ENCODE results near the gene RAB3C. TPM values are rescaled to one million over a fixed set of nuclear protein-coding genes. Genes with fewer than 3 reads are reported as not detected.
"Not testable (repeated sequence)": the region's sequence is repeated elsewhere in the genome, so short reads cannot be mapped to it uniquely, and the experiment has no call there.

The RAB3C gene
- total RNA-seq, 4 donors from 2014 or later: 1.1 to 2.7 (median 1.2) TPM; not detected in 1

DNA sequence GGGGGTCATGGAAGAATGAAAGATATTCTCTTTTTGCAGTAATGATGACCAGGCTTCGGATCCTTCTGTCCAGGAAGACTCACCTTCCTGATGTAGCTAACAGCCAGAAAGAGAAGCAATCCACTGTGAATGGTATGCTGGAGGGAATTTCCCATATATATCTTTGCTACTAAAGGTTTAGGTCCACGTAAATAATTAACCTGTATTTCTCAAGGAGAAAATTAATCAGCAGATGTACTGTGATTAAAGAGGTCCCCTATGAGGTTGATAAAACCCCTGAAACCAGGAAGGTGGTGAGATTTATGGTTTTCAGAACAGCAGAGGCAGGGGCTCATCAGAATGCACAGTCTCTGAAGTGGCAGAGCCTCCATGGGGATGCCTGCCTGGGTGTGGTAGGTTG, 11.4 kb upstream of the RAB3C start:
- no peaks in the 10 kb centered on the region for H3K4me1 ChIP-seq
- no peaks in the 10 kb centered on the region for H3K27me3 ChIP-seq
- no peak overlapping the region for H3K27ac ChIP-seq
- no peaks in the 10 kb centered on the region for H3K36me3 ChIP-seq
- TF ChIP-seq CTCF (IDR thresholded peaks at IDR 0.05) (no peak), POLR2A (IDR thresholded peaks at IDR 0.05) (no peak)
- no peak overlapping the region for H3K4me3 ChIP-seq
- no peak for DNase-seq
- no peaks in the 10 kb centered on the region for H3K9me3 ChIP-seq

GRCh38 chr5:58572973-58573372, 9.9 kb upstream of the RAB3C start:
- not testable (repeated sequence) for H3K36me3 ChIP-seq, DNase-seq, H3K27me3 ChIP-seq, H3K4me3 ChIP-seq, H3K27ac ChIP-seq, H3K4me1 ChIP-seq, H3K9me3 ChIP-seq

DNA sequence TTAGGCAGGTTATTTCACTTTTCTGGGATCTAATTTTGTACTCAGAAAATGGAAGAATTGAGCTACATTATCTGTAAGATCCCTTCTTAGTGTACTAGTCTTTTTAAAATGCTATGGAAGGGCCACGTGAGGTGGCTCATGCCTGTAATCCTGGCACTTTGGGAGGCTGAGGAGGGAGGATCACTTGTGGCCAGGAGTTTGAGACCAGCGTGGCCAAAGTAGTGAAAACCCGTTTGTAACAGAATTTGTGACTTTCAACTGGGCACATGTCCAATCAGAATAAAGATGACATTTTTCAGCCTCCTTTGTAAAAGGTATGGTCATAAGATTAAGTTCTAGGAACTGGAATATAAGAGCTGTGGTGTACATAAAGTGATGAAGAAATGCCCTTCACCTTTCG, 3.1 kb upstream of the RAB3C start:
- no peaks in the 10 kb centered on the region for H3K27me3 ChIP-seq

GRCh38 chr5:58582019-58582802, 664 bp upstream of the RAB3C start:
- Histone ChIP-seq H3K9me3 (no peaks in the 10 kb centered on the region), H3K36me3 (no peaks in the 10 kb centered on the region), H3K27ac (no peak overlapping the region), H3K4me1 (peaks cover 0 to 11% (median 2%) of the 10 kb centered on the region in 4 donors), H3K4me3 (peak overlapping the region; percentile 48 to 60 (median 48)), H3K27me3 (no peaks in the 10 kb centered on the region)
- no peak for TF ChIP-seq POLR2A (IDR thresholded peaks at IDR 0.05)
- TF ChIP-seq CTCF (IDR thresholded peaks at IDR 0.05): no peak
- no peak for DNase-seq

More for the DNA sequence above, 3.1 kb upstream of the RAB3C start:
- TF ChIP-seq POLR2A (IDR thresholded peaks at IDR 0.05) (no peak), CTCF (IDR thresholded peaks at IDR 0.05) (no peak)
- H3K27ac ChIP-seq: no peak overlapping the region
- peaks cover 0 to 11% (median 2%) of the 10 kb centered on the region in 4 donors for H3K4me1 ChIP-seq
- H3K9me3 ChIP-seq: no peaks in the 10 kb centered on the region
- DNase-seq: no peak
- no peak overlapping the region for H3K4me3 ChIP-seq
- no peaks in the 10 kb centered on the region for H3K36me3 ChIP-seq

DNA sequence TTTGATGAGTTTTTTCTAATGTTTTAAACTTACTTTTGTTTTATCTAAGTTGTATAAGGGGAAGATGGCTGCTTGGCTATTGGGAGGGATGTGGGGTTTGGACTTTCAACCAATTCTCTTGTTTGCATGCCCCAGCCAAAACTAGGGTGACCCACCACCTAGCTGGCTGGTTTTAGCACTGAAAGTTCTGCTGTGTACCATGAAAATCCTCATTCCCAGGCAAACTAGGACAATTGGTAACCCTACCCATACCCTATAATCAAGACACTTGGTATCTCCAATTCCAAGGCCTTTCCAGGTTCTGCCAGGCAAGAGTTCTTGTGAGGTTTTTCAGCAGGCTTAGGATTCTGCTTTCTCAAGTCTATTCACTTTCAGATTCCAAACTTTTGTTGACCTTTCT, 13.1 kb downstream of the RAB3C start:
- TF ChIP-seq CTCF (IDR thresholded peaks at IDR 0.05) (no peak), POLR2A (IDR thresholded peaks at IDR 0.05) (no peak)
- H3K9me3 ChIP-seq: no peaks in the 10 kb centered on the region
- DNase-seq: no peak
- H3K36me3 ChIP-seq: no peaks in the 10 kb centered on the region
- H3K27me3 ChIP-seq: no peaks in the 10 kb centered on the region
- H3K4me1 ChIP-seq: no peaks in the 10 kb centered on the region
- no peak overlapping the region for H3K27ac ChIP-seq
- no peak overlapping the region for H3K4me3 ChIP-seq

GRCh38 chr5:58598440-58598839, 15.6 kb downstream of the RAB3C start:
- H3K4me1 ChIP-seq: no peaks in the 10 kb centered on the region
- no peak overlapping the region for H3K4me3 ChIP-seq
- no peak for TF ChIP-seq CTCF (IDR thresholded peaks at IDR 0.05)
- no peak for TF ChIP-seq POLR2A (IDR thresholded peaks at IDR 0.05)
- H3K27ac ChIP-seq: no peak overlapping the region
- H3K27me3 ChIP-seq: no peaks in the 10 kb centered on the region
- no peaks in the 10 kb centered on the region for H3K36me3 ChIP-seq
- DNase-seq: no peak
- no peaks in the 10 kb centered on the region for H3K9me3 ChIP-seq

Measured in Peyer's patch (tissue), 4 donors.